G401 (cell line): ENCODE data around the gene PLEKHG5. TPM values are rescaled to one million over a fixed set of nuclear protein-coding genes. Genes with fewer than 3 reads are reported as not detected.

Source experiments
- DNase-seq: peaks from one replicate; pipeline ENCODE4 v3.0.0-alpha.2; 2015; ENCODE audit warnings: low spot score
- in situ Hi-C: cut with HindIII; loops from 2 replicates; pipeline ENCODE4 v1.10.0; 2016; ENCODE audit warnings: low sequenced_read_pairs, mixed read lengths
- total RNA-seq: library from RNA; depleted of rRNA; stranded (reverse); fragments of >200 nt; shearing (Covaris generic); gene quantifications from 2 replicates; pipeline ENCODE4 v1.2.3, GENCODE V29; 2014

Gene PLEKHG5
- total RNA-seq, 1 experiment from 2014 or later: 8.6 TPM

- in situ Hi-C loops: no loop called here
Measured at GRCh38 chr1:6511561-6512244, 20.2 kb upstream of the PLEKHG5 start.

DNA sequence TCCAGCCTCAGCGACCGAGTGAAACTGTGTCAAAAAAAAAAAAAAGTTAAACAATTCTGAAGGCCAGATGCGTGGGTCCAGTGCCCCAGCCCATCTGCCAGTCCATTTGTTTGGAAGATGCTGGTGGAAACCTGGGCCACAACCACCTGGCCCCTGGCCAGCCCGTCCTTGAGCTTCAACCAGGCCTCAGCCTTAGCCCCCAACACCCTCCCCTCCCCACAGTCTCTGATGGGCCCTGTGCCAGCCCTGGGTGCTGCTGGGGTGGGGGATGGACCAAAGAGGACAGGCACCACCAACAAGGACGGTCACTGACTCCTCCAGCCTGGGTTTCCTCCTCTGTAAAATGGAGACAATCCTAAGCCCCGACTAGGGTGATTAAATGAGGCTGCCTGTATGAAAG is 19.6 kb upstream of the PLEKHG5 start:
- in situ Hi-C loops: no loop called here
- DNase-seq: no peak

More at GRCh38 chr1:6511561-6512244, 20.2 kb upstream of the PLEKHG5 start:
- no peak for DNase-seq

GRCh38 chr1:6510493-6510892 is 19.0 kb upstream of the PLEKHG5 start:
- no peak for DNase-seq
- in situ Hi-C loops: no loop called here

DNA sequence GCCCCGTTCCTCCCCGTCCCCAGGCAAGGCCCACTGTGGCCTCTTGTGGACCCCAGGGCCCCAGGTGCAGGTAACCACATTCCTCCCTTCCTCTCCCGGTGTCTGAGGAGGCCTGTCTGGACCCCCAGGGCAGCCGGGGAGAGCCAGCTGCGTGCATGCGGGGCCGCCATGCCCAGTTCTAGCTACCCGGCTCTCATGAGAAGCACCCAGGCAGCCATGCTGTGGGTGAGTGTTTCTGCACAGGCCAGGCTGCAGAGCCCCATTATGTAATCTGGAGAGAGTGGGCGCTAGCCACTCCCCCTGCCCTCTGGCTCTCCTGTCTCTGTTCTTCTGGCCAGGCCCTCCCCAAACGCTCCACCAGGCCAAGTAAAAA is 18.4 kb upstream of the PLEKHG5 start:
- in situ Hi-C loops: no loop called here
- peak; percentile 47 for DNase-seq

- in situ Hi-C loops: no loop called here
- no peak for DNase-seq
Measured at GRCh38 chr1:6509220-6509918, 17.9 kb upstream of the PLEKHG5 start.

DNA sequence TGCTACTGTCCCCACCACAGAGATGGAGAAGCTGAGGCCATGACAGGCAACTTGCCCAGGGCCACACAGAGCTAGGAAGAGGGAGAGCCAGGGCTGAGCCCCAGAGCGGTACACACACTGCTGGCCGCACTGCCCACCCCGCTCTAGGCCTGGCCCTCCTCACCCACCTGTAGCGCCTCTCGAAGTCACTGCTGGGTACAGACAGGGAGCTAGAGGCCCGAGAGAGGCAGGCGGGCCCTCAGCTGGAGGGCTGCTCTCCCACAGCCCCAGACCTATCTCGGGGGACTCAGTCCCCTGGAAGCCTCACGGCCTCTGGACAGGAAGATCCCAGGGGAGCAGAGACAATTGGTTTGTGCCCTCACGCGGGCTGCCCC is 17.3 kb upstream of the PLEKHG5 start:
- no peak for DNase-seq
- in situ Hi-C loops: no loop called here

DNA sequence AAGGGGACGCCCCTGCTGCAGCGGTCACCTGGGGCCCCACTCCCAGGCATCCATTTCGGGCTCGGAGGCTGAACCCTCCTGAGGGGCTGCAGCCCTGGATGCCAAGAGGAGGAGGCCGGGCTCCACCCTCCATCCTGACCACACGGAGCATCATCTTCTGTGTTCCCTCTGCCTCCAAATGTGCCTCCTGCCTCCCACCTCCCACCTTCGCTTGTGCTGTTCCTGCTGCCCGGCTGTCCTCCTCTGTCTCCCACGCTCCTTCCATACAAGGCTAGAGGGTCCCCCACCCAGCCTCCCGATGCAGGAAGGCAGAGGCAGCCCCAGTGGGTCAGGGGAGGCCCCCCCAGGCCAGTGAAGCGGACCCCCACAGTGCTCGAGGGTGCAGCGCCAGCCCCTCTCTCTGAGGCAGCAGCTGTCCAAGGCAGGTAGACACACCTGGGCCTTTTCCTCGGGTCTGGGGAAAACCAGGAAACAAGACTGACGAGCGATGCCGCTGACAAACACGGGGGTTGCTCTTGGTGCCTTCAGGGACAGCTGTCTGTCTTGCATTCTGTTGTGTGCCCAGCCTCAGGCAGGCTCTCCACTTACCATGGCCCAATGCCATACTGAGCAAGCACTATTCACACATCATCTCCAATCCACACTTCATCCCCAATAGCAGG is 16.8 kb upstream of the PLEKHG5 start:
- DNase-seq: peak; percentile 75
- in situ Hi-C loops: no loop called here

DNA sequence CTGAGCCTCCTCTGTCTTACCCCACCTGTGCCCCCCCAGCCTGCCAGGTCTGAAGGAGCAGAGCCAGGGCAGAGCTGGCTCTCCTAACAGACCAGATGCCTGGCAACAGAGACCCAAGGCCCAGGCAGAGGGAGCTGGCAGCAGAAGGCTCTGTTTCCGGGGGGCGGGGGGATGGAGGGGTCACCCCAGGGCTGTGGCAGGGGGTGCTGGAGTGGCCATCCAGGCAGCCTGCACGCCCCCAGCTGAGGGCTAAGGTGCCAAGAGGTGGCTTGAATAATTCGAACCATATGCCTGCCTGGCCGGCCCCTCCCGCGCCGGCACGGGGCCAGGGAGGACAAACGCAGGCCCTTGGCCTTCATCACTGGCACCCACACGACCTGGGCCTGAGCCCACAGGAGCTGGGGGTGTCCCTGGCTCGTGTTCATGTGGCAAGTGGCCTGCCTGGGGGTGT is 16.0 kb upstream of the PLEKHG5 start:
- in situ Hi-C loops: no loop called here
- peak; percentile 96 for DNase-seq

DNA sequence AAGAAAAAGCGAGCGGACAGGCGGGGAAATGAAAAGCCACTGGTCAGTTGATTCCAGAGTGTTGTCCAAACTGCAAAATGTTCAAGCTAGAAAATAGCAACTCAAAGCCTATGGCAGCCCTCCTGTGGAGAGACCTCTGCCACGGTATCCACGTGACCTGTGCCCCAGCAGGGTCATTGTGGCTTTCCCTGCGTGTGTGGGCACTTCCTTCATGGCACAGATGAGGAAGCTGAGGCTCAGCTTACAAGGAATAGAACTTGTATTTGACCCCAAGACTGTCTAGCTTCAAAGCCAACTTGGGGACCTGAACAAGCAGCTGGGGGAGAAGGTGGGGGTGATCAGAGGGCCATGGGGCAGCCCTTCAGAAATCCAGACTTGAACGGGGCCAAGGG is 15.6 kb upstream of the PLEKHG5 start:
- no peak for DNase-seq
- in situ Hi-C loops: no loop called here

- DNase-seq: no peak
- in situ Hi-C loops: no loop called here
Measured at GRCh38 chr1:6506210-6507036, 15.0 kb upstream of the PLEKHG5 start.

DNA sequence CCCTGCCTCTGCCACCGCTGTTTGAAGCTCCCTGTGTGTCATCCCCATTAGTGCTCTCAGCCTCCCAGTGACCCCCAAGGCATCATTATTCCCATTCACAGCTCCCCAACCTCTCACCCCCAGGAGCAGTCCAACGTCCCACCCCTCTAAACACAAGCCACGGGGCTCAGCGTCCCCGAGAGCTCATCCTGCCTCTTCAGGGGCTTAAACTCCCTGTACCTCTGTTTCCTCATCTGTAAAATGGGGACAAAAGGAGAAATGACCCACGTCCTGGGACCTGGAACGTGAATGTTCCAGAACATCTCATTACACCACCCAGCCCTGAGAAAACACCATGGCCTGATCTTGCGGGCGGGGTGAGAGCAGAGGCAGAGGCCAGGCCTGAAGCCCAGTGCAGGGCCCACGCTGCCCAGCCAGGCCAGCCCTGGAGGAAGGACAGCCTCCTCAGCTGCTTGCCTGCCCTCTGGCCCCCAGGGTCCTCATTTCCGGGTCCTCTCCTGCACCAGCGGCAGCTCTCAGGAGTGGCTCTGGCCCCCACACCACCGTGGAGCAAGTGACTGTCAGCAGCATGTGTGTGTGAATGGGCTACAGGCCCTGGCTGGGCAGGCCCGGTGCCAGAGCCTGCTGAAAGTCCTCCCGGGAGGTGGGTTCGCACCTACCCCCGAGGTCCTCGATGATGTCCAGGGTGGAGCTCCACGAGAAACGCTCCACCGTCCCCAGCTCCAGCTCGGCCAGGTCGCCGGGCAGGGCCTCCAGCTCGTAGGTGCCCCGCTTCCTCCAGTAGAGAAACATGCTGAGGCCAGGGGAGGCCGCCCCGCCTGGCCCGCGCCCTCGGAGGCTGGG is 14.1 kb upstream of the PLEKHG5 start:
- in situ Hi-C loops: no loop called here
- DNase-seq: no peak

GRCh38 chr1:6504887-6505286 is 13.4 kb upstream of the PLEKHG5 start:
- in situ Hi-C loops: no loop called here
- no peak for DNase-seq

- in situ Hi-C loops: no loop called here
- DNase-seq: no peak
Measured at GRCh38 chr1:6503884-6504602, 12.6 kb upstream of the PLEKHG5 start.

GRCh38 chr1:6502000-6502891 is 10.8 kb upstream of the PLEKHG5 start:
- no peak for DNase-seq
- in situ Hi-C loops: no loop called here

- DNase-seq: no peak
- in situ Hi-C loops: no loop called here
Measured at GRCh38 chr1:6501279-6501813, 9.9 kb upstream of the PLEKHG5 start.

GRCh38 chr1:6500544-6501278 is 9.2 kb upstream of the PLEKHG5 start:
- DNase-seq: no peak
- in situ Hi-C loops: no loop called here
